Heart left ventricle (tissue), 16 donors: Measurements from ENCODE around the gene SLC39A3. TPM values are rescaled to one million over a fixed set of nuclear protein-coding genes. Genes with fewer than 3 reads are reported as not detected.

Experiments used
- ATAC-seq, 4 donors: fragments of 200-7000 bp; cut with Tn5 transposase; one replicate each; pipeline ENCODE4 v1.9.1; 2020 to 2022; ENCODE audit warnings: moderate library complexity in 4 of 4, mild to moderate bottlenecking in 3 of 4, moderate number of reproducible peaks in 1 of 4
- DNase-seq, 5 donors: peaks; one replicate each; pipeline ENCODE4 v3.0.0-alpha.2; 2020
- H3K27ac ChIP-seq, 12 donors: fragments of 200-600 bp; sonication (generic) in 4 of 12; one replicate each; pipeline versions ENCODE4 v1.5.0 to v1.8.0; 2016 to 2022; ENCODE audit warnings: mild to moderate bottlenecking in 2 of 12
- H3K27me3 ChIP-seq, 9 donors: fragments of 200-600 bp; sonication (generic) in 2 of 9; one replicate each; pipeline versions ENCODE4 v1.5.1 to v1.8.0; 2016 to 2022; ENCODE audit warnings: mild to moderate bottlenecking in 3 of 9
- H3K36me3 ChIP-seq, 9 donors: fragments of 200-600 bp; sonication (generic) in 2 of 9; one replicate each; pipeline versions ENCODE4 v1.5.0 to v1.8.0; 2018 to 2022; ENCODE audit warnings: mild to moderate bottlenecking in 2 of 9
- H3K4me1 ChIP-seq, 12 donors: fragments of 200-600 bp; sonication (generic) in 4 of 12; one replicate each; pipeline versions ENCODE4 v1.5.0 to v1.8.0; 2016 to 2022; ENCODE audit warnings: mild to moderate bottlenecking in 3 of 12
- H3K4me3 ChIP-seq, 12 donors: fragments of 200-600 bp; sonication (generic) in 4 of 12; one replicate each; pipeline versions ENCODE4 v1.5.0 to v1.8.0; 2017 to 2022; ENCODE audit warnings: mild to moderate bottlenecking in 9 of 12, moderate library complexity in 4 of 12
- H3K9me3 ChIP-seq, 12 donors: fragments of 200-600 bp; sonication (generic) in 4 of 12; one replicate each; pipeline versions ENCODE4 v1.5.0 to v1.8.0; 2016 to 2022; ENCODE audit warnings: mild to moderate bottlenecking in 1 of 12
- POLR2A ChIP-seq, 2 donors: fragments of 450-650 bp; IDR thresholded peaks; one replicate each; pipeline ENCODE4 v1.6.1; 2017; ENCODE audit warnings: antibody characterized with exemption in 2 of 2, mild to moderate bottlenecking in 2 of 2, moderate library complexity in 2 of 2
- WGBS, 4 donors: extraction: QIAGEN DNeasy Blood & Tissue Kit in 2 of 4; methylation state at CpG; one replicate each; pipeline versions ENCODE4 v1.1.5 to v1.1.7; 2013 to 2018; 5-methylcytosine and 5-hydroxymethylcytosine counted together
- intact Hi-C, 10 donors: fragments of 100-400 bp; cut with DNase I; formaldehyde crosslinking; loops; one replicate each; pipeline versions ENCODE4 v1.11.1 to v1.14.2; 2022
- polyA plus RNA-seq, 2 donors: library from polyadenylated mRNA; stranded (reverse); fragments of 200-250 nt; gene quantifications; one replicate each; pipeline ENCODE4 v1.2.3, GENCODE V29; 2013
- total RNA-seq, 9 donors: library from RNA; depleted of rRNA in 2 of 9; stranded (reverse); fragments of >200 nt in 2 of 9; fragmentation: NEBNext Ultra II Directional in 3 of 9; extraction: Animal tissue kit (Norgen Biotek cat#: 25700) in 3 of 9; gene quantifications; one replicate each; pipeline versions ENCODE4 v1.1.0 to v1.2.4, GENCODE V29; 2016 to 2023
- TF ChIP-seq, protein P1 (sequence below), 12 donors: fragments of 200-600 bp; sonication (generic) in 4 of 12; IDR thresholded peaks; one replicate each; pipeline versions ENCODE4 v1.5.0 to v1.8.0; 2018 to 2022; ENCODE audit warnings: antibody characterized with exemption in 12 of 12, mild to moderate bottlenecking in 5 of 12
- donor health status: ischemic (EF 13 %, LVEDD 7.1; RV severe dilation, severe dysfunction).
- donor health status: healthy with polysubstance abuse.
- donor health status: DM: no; HTN: yes; CAD: no.
- donor health status: DM: no; HTN: no; CAD: no.
- donor health status: ischemic (EF 25% LVEDD 6.9; RV normal size, moderate dysfunction).
- donor health status: ischemic (EF 25% LVEDD 5.7; RV mildly dilated, moderate dysfunction).
- donor health status: healthy.
- donor health status: DM: yes; HTN: yes; CAD: no.
- donor health status: ischemic (EF 35%, LVEDD 5.7; RV mildly dilated, moderate dysfunction).
- donor health status: nonischemic (EF 11% LVEDD 7.7; RV severe dilation, severe dysfunction).
- donor health status: DM: yes; HTN: yes; CAD: no.
- donor health status: PGD.
- donor health status: ischemic (EF 29% LVEDD 5.4; RV normal size, mild dysfunction).
- donor health status: nonischemic (EF 23%, LVEDD 6.1; RV moderate dilation, normal function).

Gene SLC39A3
- total and polyA plus RNA-seq, 11 donors, result 16.4 to 63.7 (median 30.9) TPM

DNA sequence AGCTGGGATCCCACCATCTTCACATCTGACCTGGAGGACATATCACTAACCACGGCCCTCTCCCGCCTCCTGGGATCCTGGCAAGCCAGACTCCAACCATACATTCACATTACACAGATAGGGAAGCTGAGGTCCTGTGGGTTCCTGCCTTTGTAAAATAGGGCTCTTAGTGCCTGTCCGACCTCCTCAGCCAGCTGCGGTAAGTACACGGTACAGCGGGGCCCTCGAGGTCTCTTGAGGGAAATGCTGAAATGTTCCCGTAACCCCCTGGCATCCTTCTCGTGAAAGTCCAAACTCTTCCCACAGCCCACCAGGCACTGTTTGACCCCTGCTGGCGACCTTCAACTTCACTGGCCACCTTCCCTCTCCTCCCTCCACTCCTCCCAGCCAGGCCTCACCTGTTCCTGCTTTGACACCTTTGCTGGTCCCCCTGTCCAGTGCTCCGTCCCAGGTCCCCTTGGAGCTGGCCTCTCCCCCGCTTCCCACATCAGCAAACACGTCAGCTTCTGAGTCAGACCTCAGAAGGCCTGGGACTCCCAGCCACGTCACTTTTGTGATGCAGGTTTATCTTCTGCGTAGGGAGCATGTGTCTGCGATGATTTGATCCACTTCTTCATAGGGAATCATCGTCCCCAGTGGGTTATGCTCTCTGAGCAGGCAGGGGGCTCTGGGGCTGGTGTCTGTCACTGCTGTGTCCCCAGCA is 28.5 kb downstream of the SLC39A3 start:
- Histone ChIP-seq H3K27me3 (peaks cover 0 to 5% (median 0%) of the 10 kb centered on the region in 9 donors), H3K4me1 (peaks cover 0 to 4% (median 0%) of the 10 kb centered on the region in 12 donors), H3K9me3 (peaks cover 0 to 12% (median 3%) of the 10 kb centered on the region in 12 donors), H3K27ac (no peak overlapping the region), H3K36me3 (peaks cover 0 to 2% (median 0%) of the 10 kb centered on the region in 9 donors), H3K4me3 (no peak overlapping the region)
- intact Hi-C loops, result no loop called here
- 61 to 75% (median 70%) methylated on average over 15 to 17 of the region's 17 CpGs for WGBS, 4 donors
- DNase-seq (peak in 1 of 5 donors; percentile 25), ATAC-seq (peak in 1 of 4 donors; percentile 38)
- TF ChIP-seq, protein P1, sequence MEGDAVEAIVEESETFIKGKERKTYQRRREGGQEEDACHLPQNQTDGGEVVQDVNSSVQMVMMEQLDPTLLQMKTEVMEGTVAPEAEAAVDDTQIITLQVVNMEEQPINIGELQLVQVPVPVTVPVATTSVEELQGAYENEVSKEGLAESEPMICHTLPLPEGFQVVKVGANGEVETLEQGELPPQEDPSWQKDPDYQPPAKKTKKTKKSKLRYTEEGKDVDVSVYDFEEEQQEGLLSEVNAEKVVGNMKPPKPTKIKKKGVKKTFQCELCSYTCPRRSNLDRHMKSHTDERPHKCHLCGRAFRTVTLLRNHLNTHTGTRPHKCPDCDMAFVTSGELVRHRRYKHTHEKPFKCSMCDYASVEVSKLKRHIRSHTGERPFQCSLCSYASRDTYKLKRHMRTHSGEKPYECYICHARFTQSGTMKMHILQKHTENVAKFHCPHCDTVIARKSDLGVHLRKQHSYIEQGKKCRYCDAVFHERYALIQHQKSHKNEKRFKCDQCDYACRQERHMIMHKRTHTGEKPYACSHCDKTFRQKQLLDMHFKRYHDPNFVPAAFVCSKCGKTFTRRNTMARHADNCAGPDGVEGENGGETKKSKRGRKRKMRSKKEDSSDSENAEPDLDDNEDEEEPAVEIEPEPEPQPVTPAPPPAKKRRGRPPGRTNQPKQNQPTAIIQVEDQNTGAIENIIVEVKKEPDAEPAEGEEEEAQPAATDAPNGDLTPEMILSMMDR (IDR thresholded peaks at IDR 0.05), result no peak
- TF ChIP-seq POLR2A (IDR thresholded peaks at IDR 0.05), result no peak

- peaks cover 0 to 17% (median 2%) of the 10 kb centered on the region in 12 donors for H3K4me1 ChIP-seq
- no peak for ATAC-seq
- H3K27me3 ChIP-seq, result peaks cover 0 to 9% (median 0%) of the 10 kb centered on the region in 9 donors
- TF ChIP-seq, protein P1 (IDR thresholded peaks at IDR 0.05), result no peak
- TF ChIP-seq POLR2A (IDR thresholded peaks at IDR 0.05), result no peak
- no peak overlapping the region for H3K4me3 ChIP-seq
- H3K36me3 ChIP-seq, result no peaks in the 10 kb centered on the region
- 94 to 97% (median 96%) methylated on average over 5 of the region's 5 CpGs for WGBS, 4 donors
- no peak for DNase-seq
- no peaks in the 10 kb centered on the region for H3K9me3 ChIP-seq
- H3K27ac ChIP-seq, result no peak overlapping the region
- intact Hi-C loops, result no loop called here
Observed at GRCh38 chr19:2706251-2706650, 33.6 kb downstream of the SLC39A3 start.

GRCh38 chr19:2703691-2704216 is 36.1 kb downstream of the SLC39A3 start:
- TF ChIP-seq, protein P1 (IDR thresholded peaks at IDR 0.05), result no peak
- no peak for TF ChIP-seq POLR2A (IDR thresholded peaks at IDR 0.05)
- WGBS, 4 donors, result 62 to 72% (median 66%) methylated on average over 6 of the region's 6 CpGs
- Histone ChIP-seq H3K4me3 (no peak overlapping the region), H3K4me1 (peaks cover 0 to 28% (median 2%) of the 10 kb centered on the region in 12 donors), H3K27ac (no peak overlapping the region), H3K27me3 (peaks cover 0 to 9% (median 0%) of the 10 kb centered on the region in 9 donors), H3K36me3 (no peaks in the 10 kb centered on the region), H3K9me3 (no peaks in the 10 kb centered on the region)
- DNase-seq (no peak), ATAC-seq (no peak)
- intact Hi-C loops, result loop anchor here in 3 of 10 donors (2.0 to 5.0 kb wide), 3 partner anchors 15 to 39 kb away; no protein-coding TSS in a partner anchor

DNA sequence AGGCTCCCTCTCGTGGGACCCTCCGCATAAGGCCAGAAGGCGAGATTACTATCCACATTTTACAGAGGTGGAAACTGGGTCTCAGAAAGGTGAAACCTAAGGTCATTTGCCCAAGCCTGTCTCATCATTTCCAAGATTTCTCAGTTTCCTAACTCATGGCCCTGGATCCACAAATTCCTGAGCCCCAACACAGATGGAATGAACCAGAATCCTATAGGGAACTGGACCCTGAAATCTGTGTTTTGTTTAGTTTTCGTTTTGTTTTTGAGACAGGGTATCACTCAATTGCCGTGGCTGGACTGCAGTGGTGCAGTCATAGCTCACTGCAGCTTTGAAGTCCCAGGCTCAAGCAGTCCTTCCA is 36.8 kb downstream of the SLC39A3 start:
- intact Hi-C loops, result loop anchor here in 3 of 10 donors (2.0 to 5.0 kb wide), 2 partner anchors 36 to 38 kb away; no protein-coding TSS in a partner anchor
- Histone ChIP-seq H3K4me1 (peaks cover 0 to 28% (median 2%) of the 10 kb centered on the region in 12 donors), H3K36me3 (no peaks in the 10 kb centered on the region), H3K27me3 (peaks cover 0 to 9% (median 0%) of the 10 kb centered on the region in 9 donors), H3K27ac (peak overlapping the region in 1 of 12 donors; percentile 31), H3K9me3 (no peaks in the 10 kb centered on the region), H3K4me3 (peak overlapping the region in 9 of 12 donors; percentile 2 to 81 (median 28))
- WGBS, 4 donors, result 80 to 87% (median 81%) methylated on average over 5 of the region's 5 CpGs
- TF ChIP-seq POLR2A (IDR thresholded peaks at IDR 0.05), result no peak
- TF ChIP-seq, protein P1 (IDR thresholded peaks at IDR 0.05), result no peak
- ATAC-seq (no peak), DNase-seq (no peak)
